Activated naive CD4-positive, alpha-beta T cell (primary cell): ENCODE measurements around the gene NNT.
"Not testable (repeated sequence)": the region's sequence is repeated elsewhere in the genome, so short reads cannot be mapped to it uniquely, and the experiment has no call there.

Experiments
- DNase-seq, 4 experiments: peaks; one replicate each; lab custom pipeline; 2025; lab: John Stamatoyannopoulos, UW

Gene NNT

GRCh38 chr5:43704243-43704642, 101.3 kb downstream of the NNT start:
- no peak for DNase-seq

DNA sequence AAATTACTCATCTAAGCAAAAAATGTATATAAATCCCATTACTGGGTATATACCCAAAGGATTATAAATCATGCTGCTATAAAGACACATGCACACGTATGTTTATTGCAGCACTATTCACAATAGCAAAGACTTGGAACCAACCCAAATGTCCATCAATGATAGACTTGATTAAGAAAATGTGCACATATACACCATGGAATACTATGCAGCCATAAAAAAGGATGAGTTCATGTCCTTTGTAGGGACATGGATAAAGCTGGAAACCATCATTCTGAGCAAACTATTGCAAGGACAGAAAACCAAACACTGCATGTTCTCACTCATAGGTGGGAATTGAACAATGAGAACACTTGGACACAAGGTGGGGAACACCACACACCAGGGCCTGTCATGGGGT, 103.6 kb downstream of the NNT start:
- not testable (repeated sequence) for DNase-seq

- DNase-seq = no peak
These were observed 108.5 kb downstream of the NNT start for GRCh38 chr5:43711496-43711895.

- DNase-seq = no peak
These were observed 109.1 kb downstream of the NNT start for GRCh38 chr5:43712081-43712480.

DNA sequence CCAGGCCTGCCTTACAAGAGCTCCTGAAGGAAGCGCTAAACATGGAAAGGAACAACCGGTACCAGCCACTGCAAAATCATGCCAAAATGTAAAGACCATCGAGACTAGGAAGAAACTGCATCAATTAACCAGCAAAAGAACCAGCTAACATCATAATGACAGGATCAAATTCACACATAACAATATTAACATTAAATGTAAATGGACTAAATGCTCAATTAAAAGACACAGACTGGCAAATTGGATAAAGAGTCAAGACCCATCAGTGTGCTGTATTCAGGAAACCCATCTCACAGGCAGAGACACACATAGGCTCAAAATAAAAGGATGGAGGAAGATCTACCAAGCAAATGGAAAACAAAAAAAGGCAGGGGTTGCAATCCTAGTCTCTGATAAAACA, 116.8 kb downstream of the NNT start:
- DNase-seq = not testable (repeated sequence)

DNA sequence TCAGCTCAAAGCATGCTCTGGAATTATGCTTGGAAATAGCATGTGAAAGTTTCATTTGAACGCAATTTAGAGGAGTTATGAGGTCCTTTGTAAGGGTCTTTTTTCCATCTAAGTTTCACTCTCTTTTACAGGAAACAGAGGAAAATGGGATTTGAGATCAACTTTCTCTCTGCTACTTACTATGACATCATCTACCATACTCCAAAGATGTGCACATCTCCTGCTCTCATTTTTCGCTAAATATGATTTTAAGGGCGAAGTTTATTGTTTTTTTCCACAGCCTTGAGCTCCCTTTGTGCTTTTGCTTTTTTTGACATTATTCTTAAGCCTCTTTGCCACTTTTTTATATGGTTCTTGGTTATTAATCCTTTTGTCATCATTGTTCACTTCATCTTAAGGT, 125.6 kb downstream of the NNT start:
- DNase-seq = no peak

DNA sequence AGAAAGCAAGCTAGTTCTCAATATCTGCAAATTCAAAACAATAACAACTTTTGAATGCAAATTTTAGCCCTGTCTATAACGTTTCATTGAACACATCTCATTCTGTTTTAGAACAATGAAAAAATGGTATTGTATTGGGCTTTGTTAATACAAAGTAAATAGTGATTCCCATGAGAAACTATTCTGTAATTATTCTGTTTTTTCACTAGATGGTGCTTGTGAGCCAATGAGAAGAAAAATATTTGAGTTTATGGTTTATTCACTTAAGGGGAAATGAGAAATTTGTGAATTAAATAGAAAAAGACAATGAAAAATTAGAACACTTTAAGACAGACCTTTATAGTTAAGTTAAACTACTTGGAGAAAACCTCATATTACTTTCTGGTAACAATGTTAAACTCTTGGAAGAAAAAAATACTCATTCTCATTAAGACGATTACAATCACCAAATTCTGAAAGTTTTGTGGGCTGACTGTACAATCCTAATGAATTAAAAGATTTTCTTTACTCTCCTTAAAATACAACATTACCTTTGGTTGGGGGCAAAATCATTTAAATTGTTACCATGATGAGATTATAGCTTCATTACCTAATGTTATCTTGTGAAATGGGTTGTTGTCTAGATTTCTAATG, 127.0 kb downstream of the NNT start:
- no peak for DNase-seq

DNA sequence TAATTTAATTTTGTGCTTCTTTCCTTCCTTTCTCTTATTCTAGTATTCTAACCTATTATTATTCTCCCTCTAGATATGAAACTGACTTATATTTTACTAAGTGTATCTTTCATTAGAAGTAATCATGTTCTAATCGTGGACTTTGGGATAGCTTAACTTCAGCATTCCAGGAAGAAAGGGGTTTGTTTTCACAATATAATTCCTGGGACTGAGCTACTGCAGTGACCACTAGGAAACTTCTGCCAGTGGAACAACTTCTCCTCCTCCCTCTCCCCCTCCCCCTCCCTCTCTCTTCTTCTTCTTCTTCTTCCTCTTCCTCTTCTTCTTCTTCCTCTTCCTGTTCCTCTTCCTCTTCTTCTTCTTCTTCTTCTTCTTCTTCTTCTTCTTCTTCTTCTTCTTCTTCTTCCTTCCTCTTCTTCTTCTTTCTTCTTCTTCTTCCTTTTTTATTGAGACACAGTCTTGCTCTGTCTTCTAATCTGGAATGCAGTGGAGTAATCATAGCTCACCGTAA, 127.9 kb downstream of the NNT start:
- DNase-seq = no peak

DNA sequence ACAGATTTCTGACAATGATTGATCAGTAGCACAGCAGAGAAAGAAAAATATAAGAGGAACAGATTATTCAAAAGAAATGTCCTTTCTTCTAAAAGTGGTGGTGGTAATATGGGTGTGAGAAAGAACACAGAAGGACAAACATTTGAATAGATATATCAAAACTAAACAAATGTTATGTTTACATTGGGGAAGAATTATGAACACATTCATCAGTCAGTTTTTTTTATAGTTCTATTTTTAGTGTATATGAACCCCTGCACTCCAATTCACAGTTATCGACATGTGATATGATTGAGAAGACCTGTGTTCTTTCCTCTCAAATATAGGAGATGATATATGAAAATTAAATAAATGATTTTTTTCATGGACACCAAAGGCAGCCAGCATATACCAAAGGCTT, 128.6 kb downstream of the NNT start:
- DNase-seq = no peak

DNA sequence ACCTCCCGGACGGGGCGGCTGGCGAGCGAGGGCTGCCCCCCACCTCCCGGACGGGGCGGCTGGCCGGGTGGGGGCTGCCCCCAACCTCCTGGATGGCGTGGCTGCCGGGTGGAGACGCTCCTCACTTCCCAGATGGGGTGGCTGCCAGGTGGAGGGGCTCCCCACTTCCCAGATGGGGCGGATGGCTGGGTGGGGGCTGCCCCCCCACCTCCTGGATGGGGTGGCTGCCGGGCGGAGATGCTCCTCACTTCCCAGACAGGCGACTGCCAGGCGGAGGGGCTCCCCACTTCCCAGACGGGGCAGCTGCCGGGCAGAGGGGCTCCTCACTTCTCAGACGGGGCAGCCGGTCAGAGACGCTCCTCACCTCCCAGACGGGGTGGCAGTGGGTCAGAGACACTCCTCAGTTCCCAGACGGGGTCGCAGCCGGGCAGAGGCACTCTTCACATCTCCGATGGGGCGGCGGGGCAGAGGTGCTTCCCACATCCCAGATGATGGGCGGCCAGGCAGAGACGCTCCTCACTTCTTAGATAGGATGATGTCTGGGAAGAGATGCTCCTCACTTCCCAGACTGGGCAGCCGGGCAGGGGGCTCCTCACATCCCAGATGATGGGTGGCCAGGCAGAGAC, 143.1 kb downstream of the NNT start:
- DNase-seq = not testable (repeated sequence)

- no peak for DNase-seq
These were observed 147.8 kb downstream of the NNT start for GRCh38 chr5:43750809-43751208.

GRCh38 chr5:43753069-43753468, 150.1 kb downstream of the NNT start:
- DNase-seq = no peak
